ENCODE results near the gene CCDC126. TPM values are rescaled to one million over a fixed set of nuclear protein-coding genes. Genes with fewer than 3 reads are reported as not detected.
A peak's percentile ranks its signal among the peaks of the same experiment; 100 is the strongest.
"Not testable (repeated sequence)": the region's sequence is repeated elsewhere in the genome, so short reads cannot be mapped to it uniquely, and the experiment has no call there.

CCDC126 gene
- total RNA-seq, 2 donors from 2014 or later = 6.5 to 7.5 TPM

GRCh38 chr7:23654508-23654907, 57.3 kb downstream of the CCDC126 start:
- no peak overlapping the region for H3K27ac Mint-ChIP-seq
- ATAC-seq (no peak), DNase-seq (no peak)

GRCh38 chr7:23655433-23655832, 58.3 kb downstream of the CCDC126 start:
- ATAC-seq (no peak), DNase-seq (no peak)
- H3K27ac Mint-ChIP-seq = no peak overlapping the region
- H3K4me1 Mint-ChIP-seq = no peaks in the 10 kb centered on the region
- H3K4me3 Mint-ChIP-seq = no peak overlapping the region
- peaks cover 2% of the 10 kb centered on the region for H3K27me3 Mint-ChIP-seq
- peaks cover 9% of the 10 kb centered on the region for H3K9me3 ChIP-seq (ENCODE audit: control insufficient read depth, low read length, poor library complexity, severe bottlenecking)
- no peaks in the 10 kb centered on the region for H3K36me3 Mint-ChIP-seq (ENCODE audit: low read depth)

More at GRCh38 chr7:23654508-23654907, 57.3 kb downstream of the CCDC126 start:
- Mint-ChIP-seq H3K36me3 (ENCODE audit: low read depth) (no peaks in the 10 kb centered on the region), H3K4me3 (no peak overlapping the region), H3K27me3 (peaks cover 5% of the 10 kb centered on the region), H3K4me1 (no peaks in the 10 kb centered on the region)
- H3K9me3 ChIP-seq (ENCODE audit: control insufficient read depth, low read length, poor library complexity, severe bottlenecking) = peaks cover 9% of the 10 kb centered on the region

DNA sequence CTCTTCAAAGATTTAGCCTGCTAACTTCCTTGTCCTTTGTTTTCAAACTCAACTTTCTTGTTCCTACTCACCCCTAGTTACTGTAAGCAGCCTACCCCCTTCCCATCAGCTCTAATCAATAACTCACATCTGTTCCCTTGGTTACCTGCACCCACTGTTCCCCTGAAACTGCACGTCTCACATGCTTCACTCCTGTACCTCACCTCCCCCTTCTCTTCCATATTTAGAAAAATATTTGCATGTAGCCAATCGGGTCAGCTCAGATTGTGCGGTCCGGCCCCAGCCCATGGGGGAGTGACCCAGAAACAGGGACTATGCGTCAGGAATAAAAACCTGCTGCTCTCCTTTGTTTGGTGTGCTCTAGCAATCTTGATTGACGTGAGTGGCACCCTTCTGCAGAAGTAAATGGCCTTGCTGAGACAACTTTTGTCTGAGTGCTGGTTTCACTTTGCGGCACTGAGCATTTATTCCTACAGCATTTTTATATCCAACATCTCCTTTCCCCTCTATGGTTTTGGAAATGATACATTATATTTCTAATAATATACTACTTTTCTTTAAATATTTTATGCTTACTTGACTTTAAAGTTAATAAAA, 61.7 kb downstream of the CCDC126 start:
- H3K9me3 ChIP-seq (ENCODE audit: control insufficient read depth, low read length, poor library complexity, severe bottlenecking) = peaks cover 9% of the 10 kb centered on the region
- H3K36me3 Mint-ChIP-seq (ENCODE audit: low read depth) = peaks cover 7% of the 10 kb centered on the region

GRCh38 chr7:23661385-23661784, 64.2 kb downstream of the CCDC126 start:
- peaks cover 7% of the 10 kb centered on the region for H3K36me3 Mint-ChIP-seq (ENCODE audit: low read depth)
- ATAC-seq = no peak
- peaks cover 7% of the 10 kb centered on the region for H3K27me3 Mint-ChIP-seq
- no peaks in the 10 kb centered on the region for H3K4me1 Mint-ChIP-seq
- H3K27ac Mint-ChIP-seq = no peak overlapping the region
- DNase-seq = no peak
- H3K4me3 Mint-ChIP-seq = no peak overlapping the region
- H3K9me3 ChIP-seq (ENCODE audit: control insufficient read depth, low read length, poor library complexity, severe bottlenecking) = no peaks in the 10 kb centered on the region

More for the DNA sequence above, 61.7 kb downstream of the CCDC126 start:
- Mint-ChIP-seq H3K27ac (no peak overlapping the region), H3K27me3 (peaks cover 7% of the 10 kb centered on the region), H3K4me1 (no peaks in the 10 kb centered on the region), H3K4me3 (no peak overlapping the region)
- DNase-seq (no peak), ATAC-seq (no peak)

DNA sequence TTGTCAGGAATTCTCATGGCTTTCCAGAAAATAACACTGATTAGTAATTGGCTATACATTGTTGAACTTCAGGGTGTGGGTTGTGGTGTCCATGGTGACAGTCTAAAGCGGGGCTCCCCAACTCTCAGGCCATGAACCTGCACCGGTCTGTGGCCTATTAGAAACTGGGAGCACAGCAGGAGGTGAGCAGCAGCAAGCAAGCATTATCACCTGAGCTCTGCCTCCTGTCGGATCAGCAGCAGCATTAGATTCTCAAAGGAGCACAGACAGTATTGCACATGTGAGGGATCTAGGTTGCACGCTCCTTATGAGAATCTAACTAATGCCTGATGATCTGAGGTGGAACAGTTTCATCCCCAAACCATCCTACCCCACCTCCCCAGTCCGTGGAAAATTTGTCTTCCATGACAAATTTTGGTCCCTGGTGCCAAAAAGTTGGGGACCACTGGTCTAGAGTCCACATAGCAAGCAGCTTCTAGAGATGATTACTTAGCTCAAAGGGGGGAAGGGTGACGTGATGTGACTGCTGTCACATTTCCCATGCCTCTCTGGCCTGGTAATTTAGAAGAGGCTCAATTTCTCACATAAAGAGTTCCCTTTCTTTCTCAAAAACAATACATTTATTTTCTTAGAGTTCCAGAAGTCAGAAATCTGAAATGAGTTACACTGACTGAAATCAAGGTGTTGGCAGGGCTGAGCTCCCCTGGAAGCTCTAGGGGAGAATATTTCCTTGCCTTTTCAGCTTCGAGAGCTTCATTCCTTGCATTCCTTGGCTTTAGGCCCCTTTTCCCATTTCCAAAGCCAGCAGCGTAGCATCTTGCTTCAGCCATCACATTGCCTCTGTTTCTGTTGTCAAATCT, 65.2 kb downstream of the CCDC126 start:
- Mint-ChIP-seq H3K4me3 (no peak overlapping the region), H3K36me3 (ENCODE audit: low read depth) (peaks cover 7% of the 10 kb centered on the region), H3K27ac (no peak overlapping the region), H3K27me3 (peaks cover 7% of the 10 kb centered on the region), H3K4me1 (no peaks in the 10 kb centered on the region)
- H3K9me3 ChIP-seq (ENCODE audit: control insufficient read depth, low read length, poor library complexity, severe bottlenecking) = no peaks in the 10 kb centered on the region
- no peak for ATAC-seq
- DNase-seq = no peak

- H3K4me3 Mint-ChIP-seq = no peak overlapping the region
- ATAC-seq (no peak), DNase-seq (no peak)
- H3K27me3 Mint-ChIP-seq = peaks cover 7% of the 10 kb centered on the region
- H3K27ac Mint-ChIP-seq = no peak overlapping the region
- peaks cover 7% of the 10 kb centered on the region for H3K36me3 Mint-ChIP-seq (ENCODE audit: low read depth)
- no peaks in the 10 kb centered on the region for H3K9me3 ChIP-seq (ENCODE audit: control insufficient read depth, low read length, poor library complexity, severe bottlenecking)
- no peaks in the 10 kb centered on the region for H3K4me1 Mint-ChIP-seq
Observed at GRCh38 chr7:23662984-23663313, 65.8 kb downstream of the CCDC126 start.

DNA sequence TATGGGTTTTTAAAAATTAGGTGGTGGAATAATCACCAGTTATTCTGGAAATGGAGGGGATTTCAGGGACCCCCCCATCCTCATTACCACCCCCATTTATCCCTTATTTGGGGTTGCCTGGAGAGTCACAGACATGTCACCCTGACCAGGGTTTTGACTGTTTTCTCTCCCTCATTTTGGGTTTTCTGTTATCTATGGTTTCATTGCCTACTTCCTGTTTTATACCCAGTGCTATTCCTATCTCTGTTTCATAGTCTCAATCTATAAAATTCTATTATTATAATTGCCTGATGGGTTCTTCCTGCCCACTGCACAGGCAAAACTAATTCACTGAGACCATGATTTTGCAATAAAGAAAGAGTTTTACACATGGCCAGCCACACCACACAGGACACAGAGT, 66.9 kb downstream of the CCDC126 start:
- Mint-ChIP-seq H3K27ac (no peak overlapping the region), H3K27me3 (peaks cover 7% of the 10 kb centered on the region), H3K4me3 (no peak overlapping the region)

DNA sequence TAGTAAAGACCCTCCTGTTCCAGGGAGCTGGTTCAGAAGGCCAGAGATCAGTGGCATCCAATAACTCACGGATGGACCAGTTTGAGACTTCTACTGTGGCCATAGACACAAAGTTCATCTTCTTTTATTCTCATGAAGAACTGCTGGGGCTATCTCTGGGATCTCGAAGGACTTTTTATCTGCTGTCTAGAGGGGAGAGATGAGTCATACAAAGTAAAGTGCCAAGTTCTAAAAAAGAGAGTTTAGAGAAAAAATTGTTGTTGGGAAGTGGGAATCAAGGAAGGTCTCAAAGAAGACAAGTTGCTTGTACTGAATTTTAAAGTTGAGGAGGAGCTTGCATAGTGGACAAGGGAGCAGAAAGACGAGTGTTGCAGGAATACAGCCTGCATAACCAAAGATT, 74.9 kb downstream of the CCDC126 start:
- ATAC-seq (no peak), DNase-seq (no peak)
- no peak overlapping the region for H3K27ac Mint-ChIP-seq
- H3K4me1 Mint-ChIP-seq = no peaks in the 10 kb centered on the region
- H3K4me3 Mint-ChIP-seq = no peak overlapping the region
- peaks cover 14% of the 10 kb centered on the region for H3K27me3 Mint-ChIP-seq
- no peaks in the 10 kb centered on the region for H3K9me3 ChIP-seq (ENCODE audit: control insufficient read depth, low read length, poor library complexity, severe bottlenecking)
- peaks cover 4% of the 10 kb centered on the region for H3K36me3 Mint-ChIP-seq (ENCODE audit: low read depth)

More for the DNA sequence above, 66.9 kb downstream of the CCDC126 start:
- DNase-seq = no peak
- ATAC-seq = no peak
- Mint-ChIP-seq H3K36me3 (ENCODE audit: low read depth) (peaks cover 7% of the 10 kb centered on the region), H3K4me1 (no peaks in the 10 kb centered on the region)
- no peaks in the 10 kb centered on the region for H3K9me3 ChIP-seq (ENCODE audit: control insufficient read depth, low read length, poor library complexity, severe bottlenecking)

DNA sequence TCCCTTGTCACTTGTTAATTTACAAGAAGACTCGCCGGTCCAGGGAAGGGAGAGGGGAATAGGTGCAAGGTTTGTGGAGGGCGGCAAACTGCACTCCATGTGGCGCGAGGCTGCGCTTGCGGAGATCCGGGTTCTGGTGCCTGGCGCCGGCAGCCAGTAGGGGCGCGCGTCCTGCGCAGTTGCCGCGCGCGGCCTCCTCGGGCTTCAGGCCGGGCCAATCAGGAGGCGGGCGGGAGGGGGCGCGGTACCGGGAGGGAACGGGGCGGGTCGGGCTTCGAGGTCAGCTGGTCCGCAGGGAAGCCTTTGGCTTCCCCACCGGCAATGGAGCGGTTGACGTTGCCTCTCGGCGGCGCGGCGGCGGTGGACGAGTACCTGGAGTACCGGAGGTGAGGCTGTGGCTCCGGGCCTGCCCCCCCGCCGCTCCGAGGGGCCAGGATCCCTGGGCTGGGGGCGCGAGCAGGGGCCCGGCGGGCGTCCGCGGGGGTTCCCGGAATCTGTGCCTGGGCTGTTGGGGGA, 82.8 kb downstream of the CCDC126 start, which contains the start of gene FAM221A:
FAM221A (plus strand) TSS at position 302 of the 516 bp plus-strand sequence; CDS start at position 322, 20 bp downstream.
- no peaks in the 10 kb centered on the region for H3K9me3 ChIP-seq (ENCODE audit: control insufficient read depth, low read length, poor library complexity, severe bottlenecking)
- ATAC-seq = peak; percentile 99
- no peaks in the 10 kb centered on the region for H3K27me3 Mint-ChIP-seq
- DNase-seq = peak; percentile 66 to 80 (median 80)
- H3K27ac Mint-ChIP-seq = peak within 1 kb of the TSS; percentile 21
- H3K36me3 Mint-ChIP-seq (ENCODE audit: low read depth) = peaks cover 2% of the 10 kb centered on the region
- peaks cover 4% of the 10 kb centered on the region for H3K4me1 Mint-ChIP-seq
- peak within 1 kb of the TSS; percentile 86 for H3K4me3 Mint-ChIP-seq

DNA sequence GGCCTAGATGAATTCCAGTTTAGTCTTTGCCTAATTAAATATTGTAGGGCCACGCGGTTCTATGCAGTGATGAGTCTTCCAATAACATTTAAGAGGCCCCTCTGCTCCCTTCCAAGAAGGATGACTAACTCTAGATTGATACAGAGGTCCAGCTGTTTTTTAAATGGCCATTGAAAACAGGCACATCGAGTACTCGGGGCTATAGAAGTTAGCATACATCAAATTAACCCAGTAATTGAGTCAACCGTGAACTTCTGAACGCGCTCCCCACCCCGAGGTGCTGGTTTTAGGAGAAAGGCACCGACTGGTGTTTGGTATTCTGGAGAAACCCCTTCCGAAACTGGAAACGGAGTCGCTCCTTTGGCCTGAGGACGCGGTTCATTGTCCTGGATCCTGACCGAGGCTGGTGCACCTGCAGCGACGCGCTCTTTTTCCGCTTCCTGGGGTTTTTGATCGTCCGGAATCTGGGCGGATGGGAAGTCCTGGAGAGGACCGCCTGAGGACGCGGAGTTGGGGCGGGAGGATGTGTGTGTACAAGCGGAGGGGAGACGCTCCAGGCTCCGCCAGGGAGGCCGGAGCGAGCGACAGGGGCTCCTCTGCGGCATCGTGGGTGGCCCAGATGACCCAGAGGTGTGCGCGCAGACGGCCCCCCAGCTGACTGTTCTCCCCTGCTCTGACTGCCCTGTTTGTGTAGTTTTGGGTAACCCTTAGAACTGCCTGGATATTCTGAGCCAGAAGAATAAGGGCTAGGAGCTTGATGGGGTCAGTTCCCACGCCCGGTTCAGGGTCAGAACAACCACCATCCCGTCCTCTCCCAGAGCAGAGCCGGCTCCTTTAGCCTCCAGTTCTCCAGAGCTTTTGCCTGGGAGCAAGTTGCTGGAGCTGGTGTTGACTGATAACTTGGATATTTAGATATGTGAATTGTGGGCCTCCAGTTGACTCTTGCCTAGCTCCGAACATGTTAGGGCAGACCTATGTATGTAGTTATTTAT, 83.5 kb downstream of the CCDC126 start:
- DNase-seq (peak; percentile 17 to 22 (median 18)), ATAC-seq (peak; percentile 36)
- H3K4me3 Mint-ChIP-seq = peak overlapping the region; percentile 86
- no peaks in the 10 kb centered on the region for H3K27me3 Mint-ChIP-seq
- no peaks in the 10 kb centered on the region for H3K36me3 Mint-ChIP-seq (ENCODE audit: low read depth)
- H3K4me1 Mint-ChIP-seq = peaks cover 8% of the 10 kb centered on the region
- peak overlapping the region; percentile 21 for H3K27ac Mint-ChIP-seq
- H3K9me3 ChIP-seq (ENCODE audit: control insufficient read depth, low read length, poor library complexity, severe bottlenecking) = no peaks in the 10 kb centered on the region

- H3K4me3 Mint-ChIP-seq; H3K9me3 ChIP-seq (ENCODE audit: control insufficient read depth, low read length, poor library complexity, severe bottlenecking); H3K4me1 Mint-ChIP-seq; DNase-seq; ATAC-seq; H3K36me3 Mint-ChIP-seq (ENCODE audit: low read depth); H3K27ac Mint-ChIP-seq; H3K27me3 Mint-ChIP-seq: not testable (repeated sequence)
Observed at GRCh38 chr7:23684041-23684440, 86.9 kb downstream of the CCDC126 start.

- Mint-ChIP-seq H3K4me3 (no peak overlapping the region), H3K4me1 (peaks cover 4% of the 10 kb centered on the region), H3K36me3 (ENCODE audit: low read depth) (peaks cover 2% of the 10 kb centered on the region), H3K27me3 (no peaks in the 10 kb centered on the region), H3K27ac (no peak overlapping the region)
- H3K9me3 ChIP-seq (ENCODE audit: control insufficient read depth, low read length, poor library complexity, severe bottlenecking) = no peaks in the 10 kb centered on the region
- DNase-seq = no peak
- no peak for ATAC-seq
Observed at GRCh38 chr7:23685731-23686130, 88.5 kb downstream of the CCDC126 start.
